Neural cell (in vitro differentiated cells): Measurements from ENCODE around the gene MYOZ2.

Experiments
- CTCF ChIP-seq: fragments of 450-650 bp; IDR thresholded peaks from 2 replicates; pipeline ENCODE4 v1.5.1; 2014; ENCODE audit warnings: antibody characterized with exemption, mild to moderate bottlenecking, moderate library complexity; ENCODE audit not compliant: poor library complexity, severe bottlenecking
- RAD21 ChIP-seq: fragments of 450-650 bp; conservative IDR thresholded peaks from 2 replicates; pipeline ENCODE4 v1.6.1; 2014; ENCODE audit warnings: antibody characterized with exemption, mild to moderate bottlenecking, moderate library complexity

DNA sequence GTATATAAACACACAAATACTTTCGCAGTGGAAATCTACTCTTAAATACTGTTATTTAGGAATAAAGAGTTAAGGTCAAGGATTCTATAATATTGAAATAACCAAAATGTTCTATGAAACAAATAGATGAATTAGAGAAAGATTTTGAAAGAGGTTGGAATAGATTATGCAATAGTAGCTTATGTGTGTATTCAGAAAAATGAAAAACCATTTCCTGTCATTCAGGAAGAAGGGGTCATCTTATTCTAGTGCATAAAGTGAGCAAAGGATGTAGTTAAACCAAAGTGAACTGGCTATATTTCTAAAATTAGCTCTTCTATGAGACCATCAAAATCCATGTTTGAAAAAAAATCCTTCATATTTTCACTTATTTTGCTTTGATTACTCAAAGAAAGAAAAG, 30.0 kb upstream of the MYOZ2 start:
- TF ChIP-seq CTCF (no peak), RAD21 (no peak)
